ENCODE measurements around the gene SIRT6. TPM values are rescaled to one million over a fixed set of nuclear protein-coding genes. Genes with fewer than 3 reads are reported as not detected.
A peak's percentile ranks its signal among the peaks of the same experiment; 100 is the strongest.

SIRT6 gene
- total and polyA plus RNA-seq, 2 donors (not counting 1 experiment from before 2014, with no cell fraction given) = 27.8 to 82.2 TPM

DNA sequence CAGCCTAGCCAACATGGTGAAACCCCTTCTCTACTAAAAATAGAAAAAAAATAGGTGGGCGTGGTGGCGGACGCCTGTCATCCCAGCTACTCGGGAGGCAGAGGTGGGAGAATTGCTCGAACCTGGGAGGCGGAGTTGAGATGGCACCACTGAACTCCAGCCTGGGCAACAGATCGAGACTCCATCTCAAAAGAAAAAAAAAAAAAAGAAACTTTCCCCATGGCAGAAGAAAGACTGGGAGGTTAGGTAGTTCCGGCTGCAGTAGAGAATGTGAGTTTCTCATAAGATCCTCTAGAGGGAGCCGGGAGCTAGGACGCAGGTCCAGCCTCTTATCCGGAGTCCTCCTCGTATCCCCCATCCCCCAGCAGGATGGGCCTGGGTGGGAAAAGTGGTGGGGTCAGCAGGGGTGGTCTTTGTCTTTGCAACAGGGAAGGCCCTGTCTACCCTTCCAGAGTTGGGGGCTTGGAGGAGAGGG, 42.1 kb downstream of the SIRT6 start:
- no peaks in the 10 kb centered on the region for H3K36me3 ChIP-seq (replicated peaks in 1 of 2; ENCODE audit: control extremely low read depth in 1 of 2, control insufficient read depth in 1 of 2, extremely low read depth in 1 of 2, insufficient read depth in 2 of 2, low read length in 1 of 2)
- intact Hi-C loops (cut with micrococcal nuclease) = loop anchor here (2.0 kb wide), 2 partner anchors 31 to 47 kb away; no protein-coding TSS in a partner anchor
- no peaks in the 10 kb centered on the region for H4K20me1 ChIP-seq (ENCODE audit: control insufficient read depth, insufficient read depth, low read length, poor library complexity, severe bottlenecking)
- TF ChIP-seq, protein P1, sequence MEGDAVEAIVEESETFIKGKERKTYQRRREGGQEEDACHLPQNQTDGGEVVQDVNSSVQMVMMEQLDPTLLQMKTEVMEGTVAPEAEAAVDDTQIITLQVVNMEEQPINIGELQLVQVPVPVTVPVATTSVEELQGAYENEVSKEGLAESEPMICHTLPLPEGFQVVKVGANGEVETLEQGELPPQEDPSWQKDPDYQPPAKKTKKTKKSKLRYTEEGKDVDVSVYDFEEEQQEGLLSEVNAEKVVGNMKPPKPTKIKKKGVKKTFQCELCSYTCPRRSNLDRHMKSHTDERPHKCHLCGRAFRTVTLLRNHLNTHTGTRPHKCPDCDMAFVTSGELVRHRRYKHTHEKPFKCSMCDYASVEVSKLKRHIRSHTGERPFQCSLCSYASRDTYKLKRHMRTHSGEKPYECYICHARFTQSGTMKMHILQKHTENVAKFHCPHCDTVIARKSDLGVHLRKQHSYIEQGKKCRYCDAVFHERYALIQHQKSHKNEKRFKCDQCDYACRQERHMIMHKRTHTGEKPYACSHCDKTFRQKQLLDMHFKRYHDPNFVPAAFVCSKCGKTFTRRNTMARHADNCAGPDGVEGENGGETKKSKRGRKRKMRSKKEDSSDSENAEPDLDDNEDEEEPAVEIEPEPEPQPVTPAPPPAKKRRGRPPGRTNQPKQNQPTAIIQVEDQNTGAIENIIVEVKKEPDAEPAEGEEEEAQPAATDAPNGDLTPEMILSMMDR (IDR thresholded peaks at IDR 0.05) = no peak
- no peak for TF ChIP-seq EZH2 (IDR thresholded peaks at IDR 0.05; ENCODE audit: borderline replicate concordance, insufficient read depth, low read depth, low read length, poor library complexity, severe bottlenecking)
- peak overlapping the region in 2 of 5 experiments; percentile 17 to 29 for H3K4me3 ChIP-seq (ENCODE audit: control extremely low read depth in 1 of 5, extremely low read depth in 1 of 5, insufficient read depth in 1 of 5, low read depth in 2 of 5, low read length in 4 of 5)
- no peak overlapping the region for H3K27ac ChIP-seq (ENCODE audit: low read length in 2 of 2)
- H3K9me3 Mint-ChIP-seq (ENCODE audit: insufficient read depth) = no peaks in the 10 kb centered on the region
- POLR2A ChIA-PET = interaction anchor here (0.5 to 2.0 kb wide), 7 partner anchors 15 to 317 kb away, joined by 3 to 10 read pairs (median 4); partner anchors contain the start of genes DAPK3 and UBXN6
- H2AFZ ChIP-seq (ENCODE audit: insufficient read depth, low read depth, low read length, poor library complexity, severe bottlenecking) = peak overlapping the region; percentile 47
- H3K27me3 Mint-ChIP-seq = peaks cover 5% of the 10 kb centered on the region
- H3K4me3 Mint-ChIP-seq = no peak overlapping the region
- H3K79me2 ChIP-seq (ENCODE audit: control insufficient read depth, insufficient read depth, low read length) = peaks cover 12% of the 10 kb centered on the region
- H3K9ac ChIP-seq (ENCODE audit: low read length) = no peak overlapping the region
- H3K4me1 Mint-ChIP-seq = peaks cover 9% of the 10 kb centered on the region
- peaks cover 5 to 9% of the 10 kb centered on the region in 2 donors for H3K4me1 ChIP-seq (ENCODE audit: control insufficient read depth in 2 of 2, insufficient read depth in 2 of 2, low read length in 2 of 2)
- DNase-seq = peak; percentile 68
- peaks cover 0 to 4% (median 2%) of the 10 kb centered on the region in 4 experiments for H3K27me3 ChIP-seq (replicated peaks in 1 of 4; ENCODE audit: control extremely low read depth in 1 of 4, control insufficient read depth in 3 of 4, insufficient read depth in 4 of 4, low read length in 3 of 4)
- CTCF ChIA-PET = interaction anchor here (0.6 to 3.9 kb wide), 45 partner anchors 7 to 923 kb away, joined by 3 to 50 read pairs (median 4); partner anchors contain the start of genes DAPK3, EEF2 and PIAS4
- peak; percentile 71 for ATAC-seq (ENCODE audit: low read depth)
- H3K27ac Mint-ChIP-seq = no peak overlapping the region
- WGBS (ENCODE audit: insufficient coverage) = 0% methylated on average over 1 of the region's 12 CpGs
- H3K9me3 ChIP-seq (ENCODE audit: control extremely low read depth in 1 of 3, control insufficient read depth in 2 of 3, insufficient read depth in 1 of 3, low read length in 2 of 3) = no peaks in the 10 kb centered on the region
- peak overlapping the region; percentile 56 for H3K4me2 ChIP-seq (replicated peaks; ENCODE audit: low read depth, low read length, poor library complexity, severe bottlenecking)

DNA sequence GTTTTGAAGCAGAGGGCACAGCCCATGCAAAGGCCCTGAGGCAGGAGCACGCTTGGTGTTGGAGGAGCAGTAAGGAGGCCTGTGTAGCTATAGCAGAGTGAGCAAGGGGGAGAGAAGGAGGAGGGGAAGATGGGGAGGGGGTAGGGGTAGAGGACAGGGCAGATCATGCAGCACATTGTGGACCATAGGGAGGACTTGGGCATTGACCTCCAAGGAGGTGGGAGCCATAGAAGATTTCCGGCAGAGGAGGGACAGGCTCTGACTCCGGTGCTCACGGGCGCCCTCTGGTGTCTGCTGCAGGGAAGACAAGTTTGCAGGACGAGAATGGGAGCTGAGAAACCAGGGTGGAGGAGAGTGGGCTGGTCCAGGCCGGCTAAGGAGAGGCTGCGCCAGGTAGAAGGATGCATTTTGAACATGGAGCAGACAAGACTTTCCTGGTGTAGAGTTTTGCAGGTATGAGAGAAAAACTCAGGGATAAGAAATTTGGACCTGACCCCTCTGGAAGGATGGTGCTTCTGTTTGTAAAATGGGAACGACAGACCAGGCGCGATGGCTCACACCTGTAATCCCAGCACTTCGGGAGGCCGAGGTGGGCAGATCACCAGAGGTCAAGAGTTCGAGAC, 42.6 kb downstream of the SIRT6 start:
- Mint-ChIP-seq H3K4me1 (peaks cover 9% of the 10 kb centered on the region), H3K27ac (no peak overlapping the region), H3K9me3 (ENCODE audit: insufficient read depth) (no peaks in the 10 kb centered on the region), H3K27me3 (peaks cover 3% of the 10 kb centered on the region), H3K4me3 (peak overlapping the region; percentile 40)
- Histone ChIP-seq H3K4me2 (replicated peaks; ENCODE audit: low read depth, low read length, poor library complexity, severe bottlenecking) (peak overlapping the region; percentile 56), H3K27ac (ENCODE audit: low read length in 2 of 2) (no peak overlapping the region), H3K9ac (ENCODE audit: low read length) (no peak overlapping the region), H3K9me3 (ENCODE audit: control extremely low read depth in 1 of 3, control insufficient read depth in 2 of 3, insufficient read depth in 1 of 3, low read length in 2 of 3) (no peaks in the 10 kb centered on the region), H4K20me1 (ENCODE audit: control insufficient read depth, insufficient read depth, low read length, poor library complexity, severe bottlenecking) (no peaks in the 10 kb centered on the region), H3K36me3 (replicated peaks in 1 of 2; ENCODE audit: control extremely low read depth in 1 of 2, control insufficient read depth in 1 of 2, extremely low read depth in 1 of 2, insufficient read depth in 2 of 2, low read length in 1 of 2) (no peaks in the 10 kb centered on the region), H3K79me2 (ENCODE audit: control insufficient read depth, insufficient read depth, low read length) (peaks cover 12% of the 10 kb centered on the region), H3K27me3 (replicated peaks in 1 of 4; ENCODE audit: control extremely low read depth in 1 of 4, control insufficient read depth in 3 of 4, insufficient read depth in 4 of 4, low read length in 3 of 4) (peaks cover 0 to 3% (median under 1%) of the 10 kb centered on the region in 4 experiments), H3K4me3 (ENCODE audit: control extremely low read depth in 1 of 5, extremely low read depth in 1 of 5, insufficient read depth in 1 of 5, low read depth in 2 of 5, low read length in 4 of 5) (no peak overlapping the region), H2AFZ (ENCODE audit: insufficient read depth, low read depth, low read length, poor library complexity, severe bottlenecking) (peak overlapping the region; percentile 54), H3K4me1 (ENCODE audit: control insufficient read depth in 2 of 2, insufficient read depth in 2 of 2, low read length in 2 of 2) (peaks cover 5 to 9% of the 10 kb centered on the region in 2 donors)
- ChIA-PET POLR2A (interaction anchor here (0.5 to 2.0 kb wide), 8 partner anchors 15 to 318 kb away, joined by 3 to 10 read pairs (median 4); partner anchors contain the start of genes DAPK3 and UBXN6), CTCF (interaction anchor here (0.6 to 3.9 kb wide), 39 partner anchors 10 to 288 kb away, joined by 3 to 50 read pairs (median 4); partner anchors contain the start of genes DAPK3, EEF2 and PIAS4)
- WGBS (ENCODE audit: insufficient coverage) = 38% methylated on average over 11 of the region's 14 CpGs
- intact Hi-C loops (cut with micrococcal nuclease) = loop anchor here (1.0 to 2.0 kb wide), 4 partner anchors 15 to 153 kb away; partner anchors contain the start of gene MAP2K2
- no peak for TF ChIP-seq EZH2 (IDR thresholded peaks at IDR 0.05; ENCODE audit: borderline replicate concordance, insufficient read depth, low read depth, low read length, poor library complexity, severe bottlenecking)
- TF ChIP-seq, protein P1 (IDR thresholded peaks at IDR 0.05) = peak; percentile 72
- DNase-seq = peak; percentile 83
- peak; percentile 95 for ATAC-seq (ENCODE audit: low read depth)
